Measurements from ENCODE around the gene DAAM2. TPM values are rescaled to one million over a fixed set of nuclear protein-coding genes. Genes with fewer than 3 reads are reported as not detected.

DAAM2 gene
- total and polyA plus RNA-seq, 9 of the 15 experiments (the other 6 are each of a cell fraction or from before 2014, with no cell fraction given): 0.01 to 0.07 TPM; not detected in 7

- POLR2A ChIA-PET: interaction anchor here (0.8 to 1.6 kb wide), 2 partner anchors 10 to 18 kb away, joined by 3 to 5 read pairs; no protein-coding TSS in a partner anchor
- BruUV-seq (replicated peaks): no TSS peak
These were observed 120.3 kb downstream of the DAAM2 start for GRCh38 chr6:39912446-39912845.

More at GRCh38 chr6:39912446-39912845, 120.3 kb downstream of the DAAM2 start:
- Histone ChIP-seq H3K9ac (ENCODE audit: insufficient read depth in 1 of 2, low read depth in 2 of 2, low read length in 2 of 2) (no peak overlapping the region), H3K4me3 (no peak overlapping the region), H3K79me2 (ENCODE audit: control insufficient read depth, insufficient read depth, low read length) (no peaks in the 10 kb centered on the region), H3K4me2 (ENCODE audit: insufficient read depth, low read length) (no peak overlapping the region), H3K9me3 (replicated peaks; ENCODE audit: control insufficient read depth, insufficient read depth, low read depth, low read length) (no peaks in the 10 kb centered on the region), H3K36me3 (ENCODE audit: control insufficient read depth, insufficient read depth, low read length) (no peaks in the 10 kb centered on the region; the same call in 2 of the 3 replicates), H2AFZ (ENCODE audit: low read depth, low read length) (no peak overlapping the region), H3K27me3 (ENCODE audit: control insufficient read depth in 2 of 2, insufficient read depth in 2 of 2, low read length in 2 of 2) (peaks cover 0 to 16% of the 10 kb centered on the region in 2 experiments; a peak in 2 of 5 replicates), H3K27ac (ENCODE audit: extremely low read depth, low read depth, low read length) (no peak overlapping the region), H3K4me1 (replicated peaks in 1 of 2; ENCODE audit: control insufficient read depth in 2 of 2, insufficient read depth in 2 of 2, low read length in 2 of 2) (no peaks in the 10 kb centered on the region), H4K20me1 (replicated peaks; ENCODE audit: control insufficient read depth, insufficient read depth, low read length) (no peaks in the 10 kb centered on the region), H3K9me1 (ENCODE audit: control insufficient read depth, insufficient read depth, low read length) (no peaks in the 10 kb centered on the region)
- WGBS (ENCODE audit: insufficient coverage, low coverage, missing lambda C conversion rate): 7% methylated on average over 4 of the region's 4 CpGs
- FAIRE-seq: no peak
- intact Hi-C loops (cut with micrococcal nuclease) (no loop called here), in situ Hi-C loops (cut with MboI) (no loop called here)
- no peak for ATAC-seq
- CTCF ChIA-PET (ENCODE audit: low intra/inter-chr PET ratio): no interaction called here
- no peak for DNase-seq (ENCODE audit: extremely low read depth in 1 of 4, low spot score in 3 of 4)
- TF ChIP-seq KDM5B (IDR thresholded peaks at IDR 0.05; ENCODE audit: insufficient replicate concordance, low read depth, low read length): no peak
- TF ChIP-seq ZNF280A (IDR thresholded peaks at IDR 0.05; ENCODE audit: low read depth, partially characterized antibody): no peak
- TF ChIP-seq ZBTB5 (IDR thresholded peaks at IDR 0.05): no peak
- TF ChIP-seq GABPB1 (CRISPR knock-in tag; IDR thresholded peaks at IDR 0.05): no peak
- no peak for TF ChIP-seq ZKSCAN1 (IDR thresholded peaks at IDR 0.05; ENCODE audit: low read depth, low read length)
- TF ChIP-seq NR3C1 (CRISPR knock-in tag; IDR thresholded peaks at IDR 0.05): no peak
- TF ChIP-seq JUND (IDR thresholded peaks at IDR 0.05; ENCODE audit: borderline replicate concordance, low read depth, low read length): no peak
- TF ChIP-seq JUND (tag; IDR thresholded peaks at IDR 0.05; ENCODE audit: borderline replicate concordance, low read depth, low read length): no peak
- no peak for TF ChIP-seq FOS (IDR thresholded peaks at IDR 0.05; ENCODE audit: extremely low read depth, insufficient read length)
- TF ChIP-seq SRSF9 (IDR thresholded peaks at IDR 0.05; ENCODE audit: borderline replicate concordance, low read depth, low read length): no peak
- no peak for TF ChIP-seq FUS (optimal IDR thresholded peaks at IDR 0.05; ENCODE audit: low read depth, low read length)
- TF ChIP-seq ZNF143 (CRISPR knock-in tag; IDR thresholded peaks at IDR 0.05): no peak
- no peak for TF ChIP-seq ZNF707 (CRISPR knock-in tag; conservative IDR thresholded peaks at IDR 0.05)
